Measurements from ENCODE around the gene WDR86.

Gene WDR86

GRCh38 chr7:151409667-151410404 lies at the start of gene WDR86:
Gene WDR86, minus strand, starts transcription at chr7:151410038. Its CDS starts 449 bp downstream, at chr7:151409589.
- H3K4me1 Mint-ChIP-seq = peaks cover 43% of the 10 kb centered on the region
- ATAC-seq (replicated peaks; ENCODE audit: extremely low read depth, poor library complexity, severe bottlenecking) (peak; percentile 1), DNase-seq (ENCODE audit: low spot score in 2 of 2) (peak; percentile 26 to 34)
- peaks cover 34% of the 10 kb centered on the region for H3K36me3 Mint-ChIP-seq (ENCODE audit: insufficient read depth)
- peak within 1 kb of the TSS; percentile 94 for H3K27ac Mint-ChIP-seq (ENCODE audit: low read depth)
- peak within 1 kb of the TSS; percentile 69 for H3K4me3 Mint-ChIP-seq
- peaks cover 26% of the 10 kb centered on the region for H3K27me3 Mint-ChIP-seq
- no peaks in the 10 kb centered on the region for H3K9me3 Mint-ChIP-seq

GRCh38 chr7:151457534-151457933 lies 47.7 kb upstream of the WDR86 start:
- Mint-ChIP-seq H3K4me3 (no peak overlapping the region), H3K36me3 (ENCODE audit: insufficient read depth) (peaks cover 1% of the 10 kb centered on the region), H3K9me3 (no peaks in the 10 kb centered on the region), H3K27ac (ENCODE audit: low read depth) (no peak overlapping the region), H3K27me3 (no peaks in the 10 kb centered on the region), H3K4me1 (peaks cover 9% of the 10 kb centered on the region)
- no peak for ATAC-seq (replicated peaks; ENCODE audit: extremely low read depth, poor library complexity, severe bottlenecking)
- no peak for DNase-seq (ENCODE audit: low spot score in 2 of 2)

- Mint-ChIP-seq H3K27ac (ENCODE audit: low read depth) (no peak overlapping the region), H3K4me1 (peaks cover 9% of the 10 kb centered on the region), H3K36me3 (ENCODE audit: insufficient read depth) (peaks cover under 1% of the 10 kb centered on the region), H3K27me3 (no peaks in the 10 kb centered on the region), H3K9me3 (no peaks in the 10 kb centered on the region), H3K4me3 (no peak overlapping the region)
- no peak for ATAC-seq (replicated peaks; ENCODE audit: extremely low read depth, poor library complexity, severe bottlenecking)
- DNase-seq (ENCODE audit: low spot score in 2 of 2) = no peak
Observed at GRCh38 chr7:151456782-151457181, 46.9 kb upstream of the WDR86 start.

- Mint-ChIP-seq H3K4me3 (no peak overlapping the region), H3K27me3 (peaks cover 2% of the 10 kb centered on the region), H3K9me3 (no peaks in the 10 kb centered on the region), H3K4me1 (peaks cover 9% of the 10 kb centered on the region), H3K36me3 (ENCODE audit: insufficient read depth) (no peaks in the 10 kb centered on the region), H3K27ac (ENCODE audit: low read depth) (no peak overlapping the region)
- no peak for DNase-seq (ENCODE audit: low spot score in 2 of 2)
- no peak for ATAC-seq (replicated peaks; ENCODE audit: extremely low read depth, poor library complexity, severe bottlenecking)
Observed at GRCh38 chr7:151456276-151456675, 46.4 kb upstream of the WDR86 start.

GRCh38 chr7:151455690-151456089 lies 45.9 kb upstream of the WDR86 start:
- Mint-ChIP-seq H3K27me3 (peaks cover 7% of the 10 kb centered on the region), H3K27ac (ENCODE audit: low read depth) (no peak overlapping the region), H3K4me3 (no peak overlapping the region), H3K9me3 (no peaks in the 10 kb centered on the region), H3K4me1 (peaks cover 9% of the 10 kb centered on the region), H3K36me3 (ENCODE audit: insufficient read depth) (no peaks in the 10 kb centered on the region)
- ATAC-seq (replicated peaks; ENCODE audit: extremely low read depth, poor library complexity, severe bottlenecking) = no peak
- DNase-seq (ENCODE audit: low spot score in 2 of 2) = no peak

GRCh38 chr7:151454932-151455530 lies 45.2 kb upstream of the WDR86 start:
- Mint-ChIP-seq H3K9me3 (no peaks in the 10 kb centered on the region), H3K27ac (ENCODE audit: low read depth) (no peak overlapping the region), H3K4me3 (no peak overlapping the region), H3K27me3 (peaks cover 10% of the 10 kb centered on the region), H3K4me1 (peaks cover 9% of the 10 kb centered on the region), H3K36me3 (ENCODE audit: insufficient read depth) (no peaks in the 10 kb centered on the region)
- DNase-seq (ENCODE audit: low spot score in 2 of 2) = no peak
- no peak for ATAC-seq (replicated peaks; ENCODE audit: extremely low read depth, poor library complexity, severe bottlenecking)

GRCh38 chr7:151454305-151454704 lies 44.5 kb upstream of the WDR86 start:
- H3K4me1 Mint-ChIP-seq = peaks cover 9% of the 10 kb centered on the region
- no peak overlapping the region for H3K27ac Mint-ChIP-seq (ENCODE audit: low read depth)
- DNase-seq (ENCODE audit: low spot score in 2 of 2) = no peak

GRCh38 chr7:151453326-151453791 lies 43.5 kb upstream of the WDR86 start:
- Mint-ChIP-seq H3K27me3 (peaks cover 17% of the 10 kb centered on the region), H3K4me1 (peaks cover 9% of the 10 kb centered on the region), H3K36me3 (ENCODE audit: insufficient read depth) (peaks cover 1% of the 10 kb centered on the region), H3K4me3 (no peak overlapping the region), H3K9me3 (no peaks in the 10 kb centered on the region), H3K27ac (ENCODE audit: low read depth) (peak overlapping the region; percentile 16)
- DNase-seq (ENCODE audit: low spot score in 2 of 2) = no peak
- ATAC-seq (replicated peaks; ENCODE audit: extremely low read depth, poor library complexity, severe bottlenecking) = no peak

More at GRCh38 chr7:151454305-151454704, 44.5 kb upstream of the WDR86 start:
- Mint-ChIP-seq H3K4me3 (no peak overlapping the region), H3K9me3 (no peaks in the 10 kb centered on the region), H3K36me3 (ENCODE audit: insufficient read depth) (peaks cover 1% of the 10 kb centered on the region), H3K27me3 (peaks cover 17% of the 10 kb centered on the region)
- no peak for ATAC-seq (replicated peaks; ENCODE audit: extremely low read depth, poor library complexity, severe bottlenecking)

GRCh38 chr7:151452680-151453325 lies 43.0 kb upstream of the WDR86 start:
- Mint-ChIP-seq H3K4me3 (no peak overlapping the region), H3K27ac (ENCODE audit: low read depth) (no peak overlapping the region), H3K27me3 (peaks cover 17% of the 10 kb centered on the region), H3K4me1 (peaks cover 9% of the 10 kb centered on the region), H3K9me3 (no peaks in the 10 kb centered on the region), H3K36me3 (ENCODE audit: insufficient read depth) (peaks cover 1% of the 10 kb centered on the region)
- ATAC-seq (replicated peaks; ENCODE audit: extremely low read depth, poor library complexity, severe bottlenecking) (no peak), DNase-seq (ENCODE audit: low spot score in 2 of 2) (no peak)

GRCh38 chr7:151451626-151452571 lies 42.1 kb upstream of the WDR86 start:
- Mint-ChIP-seq H3K9me3 (no peaks in the 10 kb centered on the region), H3K27me3 (peaks cover 17% of the 10 kb centered on the region), H3K4me3 (no peak overlapping the region), H3K36me3 (ENCODE audit: insufficient read depth) (peaks cover 3% of the 10 kb centered on the region), H3K27ac (ENCODE audit: low read depth) (no peak overlapping the region), H3K4me1 (peaks cover 1% of the 10 kb centered on the region)
- no peak for DNase-seq (ENCODE audit: low spot score in 2 of 2)
- ATAC-seq (replicated peaks; ENCODE audit: extremely low read depth, poor library complexity, severe bottlenecking) = no peak

GRCh38 chr7:151451156-151451555 lies 41.3 kb upstream of the WDR86 start:
- peaks cover 3% of the 10 kb centered on the region for H3K36me3 Mint-ChIP-seq (ENCODE audit: insufficient read depth)
- no peaks in the 10 kb centered on the region for H3K4me1 Mint-ChIP-seq
- H3K9me3 Mint-ChIP-seq = no peaks in the 10 kb centered on the region
- DNase-seq (ENCODE audit: low spot score in 2 of 2) = no peak
- no peak for ATAC-seq (replicated peaks; ENCODE audit: extremely low read depth, poor library complexity, severe bottlenecking)
- peaks cover 17% of the 10 kb centered on the region for H3K27me3 Mint-ChIP-seq
- H3K4me3 Mint-ChIP-seq = no peak overlapping the region
- H3K27ac Mint-ChIP-seq (ENCODE audit: low read depth) = no peak overlapping the region

- Mint-ChIP-seq H3K27me3 (peaks cover 17% of the 10 kb centered on the region), H3K36me3 (ENCODE audit: insufficient read depth) (peaks cover 3% of the 10 kb centered on the region), H3K27ac (ENCODE audit: low read depth) (no peak overlapping the region), H3K4me1 (no peaks in the 10 kb centered on the region), H3K4me3 (no peak overlapping the region), H3K9me3 (no peaks in the 10 kb centered on the region)
- no peak for DNase-seq (ENCODE audit: low spot score in 2 of 2)
- no peak for ATAC-seq (replicated peaks; ENCODE audit: extremely low read depth, poor library complexity, severe bottlenecking)
Observed at GRCh38 chr7:151449990-151450389, 40.2 kb upstream of the WDR86 start.

All from central memory CD8-positive, alpha-beta T cell (primary cell).